Panc1 (cell line): Measurements from ENCODE around the gene KCNIP4. TPM values are rescaled to one million over a fixed set of nuclear protein-coding genes. Genes with fewer than 3 reads are reported as not detected.

ENCODE experiments used
- ATAC-seq: fragments of 200-7000 bp; cut with Tn5 transposase; 2 replicates; pipeline ENCODE4 v1.9.1; 2020; ENCODE audit warnings: mild to moderate bottlenecking, moderate library complexity
- BruUV-seq: library from RNA; stranded (reverse); fragments of 400-500 nt; replicated peaks from 2 replicates; lab custom pipeline; 2021; lab: Mats Ljungman, UMichigan
- CTCF ChIA-PET: fragments of 300-600 bp; sonication (Branson Sonifier 250); formaldehyde crosslinking; loops from one replicate; lab custom pipeline; 2022; ENCODE audit warnings: antibody characterized with exemption; lab: Charles Lee
- POLR2A ChIA-PET: fragments of 300-600 bp; sonication (Branson Sonifier 250); formaldehyde crosslinking; loops from one replicate; lab custom pipeline; 2022; ENCODE audit warnings: antibody characterized with exemption; lab: Charles Lee
- DNase-seq: peaks from one replicate; pipeline ENCODE4 v3.0.0-alpha.2; 2010; ENCODE audit warnings: low read depth, low spot score
- H3K27ac ChIP-seq: 2 replicates; pipeline ENCODE4 v1.5.1; 2011; ENCODE audit warnings: mild to moderate bottlenecking, low read length, inconsistent platforms
- H3K27me3 ChIP-seq: fragments of 200-500 bp; sonication (Bioruptor generic); 2 replicates; pipeline ENCODE4 v1.6.0; 2014; ENCODE audit warnings: low read length, inconsistent platforms; ENCODE audit not compliant: control insufficient read depth, insufficient read depth
- H3K36me3 ChIP-seq: fragments of 200-500 bp; sonication (Bioruptor generic); 2 replicates; pipeline ENCODE4 v1.5.1; 2014; ENCODE audit warnings: inconsistent platforms, mild to moderate bottlenecking, low read length, moderate library complexity; ENCODE audit not compliant: control insufficient read depth, insufficient read depth
- H3K4me1 ChIP-seq: 2 replicates; pipeline ENCODE4 v1.5.1; 2011; ENCODE audit warnings: inconsistent platforms, mild to moderate bottlenecking, low read length, moderate library complexity; ENCODE audit not compliant: control insufficient read depth, insufficient read depth
- H3K4me3 ChIP-seq, 2 experiments: 2 replicates each; pipeline ENCODE4 v1.5.1; 2011 to 2012; ENCODE audit warnings: low read depth in 2 of 2, low read length in 2 of 2, mild to moderate bottlenecking in 2 of 2, inconsistent platforms in 1 of 2, moderate library complexity in 1 of 2
- H3K9me3 ChIP-seq: fragments of 200-500 bp; sonication (Bioruptor generic); 2 replicates; pipeline ENCODE4 v1.5.1; 2014; ENCODE audit warnings: low read depth, mild to moderate bottlenecking, inconsistent platforms, low read length, moderate library complexity; ENCODE audit not compliant: control insufficient read depth, insufficient read depth
- POLR2AphosphoS5 ChIP-seq: IDR thresholded peaks from 2 replicates; pipeline ENCODE4 v1.6.1; 2012; ENCODE audit warnings: mild to moderate bottlenecking, low read depth, low read length, moderate library complexity
- SIN3A ChIP-seq: IDR thresholded peaks from 2 replicates; pipeline ENCODE4 v1.6.1; 2012; ENCODE audit warnings: low read depth, mild to moderate bottlenecking, low read length, moderate library complexity, borderline replicate concordance; ENCODE audit not compliant: insufficient read depth
- TCF7L2 ChIP-seq: IDR thresholded peaks from 2 replicates; pipeline ENCODE4 v1.6.1; 2011; ENCODE audit warnings: mild to moderate bottlenecking, low read depth, low read length, inconsistent platforms
- in situ Hi-C: cut with HindIII; loops from 2 replicates; pipeline ENCODE4 v1.10.0; 2016; ENCODE audit warnings: low sequenced_read_pairs, low pct_unique_long_range_greater_than_20kb
- intact Hi-C: fragments of 100-400 bp; cut with micrococcal nuclease; formaldehyde crosslinking; loops from one replicate; pipeline ENCODE4 v1.10.0; 2022; ENCODE audit not compliant: unreplicated experiment
- total RNA-seq: library from RNA; stranded (reverse); gene quantifications from one replicate; pipeline ENCODE4 v1.2.1, GENCODE V29; 2021; ENCODE audit not compliant: unreplicated experiment
- TF ChIP-seq, protein P1 (sequence below): fragments of 450-650 bp; IDR thresholded peaks from 2 replicates; pipeline ENCODE4 v1.5.1; 2017; ENCODE audit warnings: mild to moderate bottlenecking
- TF ChIP-seq, protein P2 (sequence below), 2 experiments: IDR thresholded peaks; 2 replicates each; pipeline ENCODE4 v1.6.1; 2011 to 2012; ENCODE audit warnings: low read depth in 2 of 2, control low read depth in 1 of 2, low read length in 1 of 2, mild to moderate bottlenecking in 1 of 2, moderate library complexity in 1 of 2; ENCODE audit not compliant: insufficient read depth in 1 of 2

Gene KCNIP4
- total RNA-seq, 1 experiment from 2014 or later: not detected

DNA sequence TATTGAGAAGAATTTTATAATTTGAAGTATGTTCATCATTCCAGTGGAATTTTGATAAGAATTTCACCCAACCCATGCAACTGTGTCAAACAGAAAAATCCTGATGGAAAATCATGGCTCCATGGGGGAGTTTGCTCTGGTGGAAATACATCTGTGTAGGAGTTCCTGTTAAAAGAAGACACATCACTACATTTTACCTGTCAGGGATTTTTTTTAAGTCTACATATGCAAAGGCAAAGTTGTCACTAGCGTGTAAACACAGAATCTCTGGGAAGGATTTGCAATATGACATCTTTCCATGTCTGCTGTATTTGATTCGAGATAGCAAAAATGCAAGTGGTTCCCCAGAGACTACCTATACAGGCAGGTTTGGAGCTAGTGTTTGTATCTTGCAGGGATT is 581.0 kb downstream of the KCNIP4 start:
- intact Hi-C loops (no loop called here), in situ Hi-C loops (no loop called here)
- ATAC-seq: no peak
- Histone ChIP-seq H3K4me3 (no peak overlapping the region), H3K36me3 (no peaks in the 10 kb centered on the region), H3K27me3 (no peaks in the 10 kb centered on the region), H3K4me1 (no peaks in the 10 kb centered on the region), H3K27ac (no peak overlapping the region), H3K9me3 (no peaks in the 10 kb centered on the region)
- TF ChIP-seq, protein P1, sequence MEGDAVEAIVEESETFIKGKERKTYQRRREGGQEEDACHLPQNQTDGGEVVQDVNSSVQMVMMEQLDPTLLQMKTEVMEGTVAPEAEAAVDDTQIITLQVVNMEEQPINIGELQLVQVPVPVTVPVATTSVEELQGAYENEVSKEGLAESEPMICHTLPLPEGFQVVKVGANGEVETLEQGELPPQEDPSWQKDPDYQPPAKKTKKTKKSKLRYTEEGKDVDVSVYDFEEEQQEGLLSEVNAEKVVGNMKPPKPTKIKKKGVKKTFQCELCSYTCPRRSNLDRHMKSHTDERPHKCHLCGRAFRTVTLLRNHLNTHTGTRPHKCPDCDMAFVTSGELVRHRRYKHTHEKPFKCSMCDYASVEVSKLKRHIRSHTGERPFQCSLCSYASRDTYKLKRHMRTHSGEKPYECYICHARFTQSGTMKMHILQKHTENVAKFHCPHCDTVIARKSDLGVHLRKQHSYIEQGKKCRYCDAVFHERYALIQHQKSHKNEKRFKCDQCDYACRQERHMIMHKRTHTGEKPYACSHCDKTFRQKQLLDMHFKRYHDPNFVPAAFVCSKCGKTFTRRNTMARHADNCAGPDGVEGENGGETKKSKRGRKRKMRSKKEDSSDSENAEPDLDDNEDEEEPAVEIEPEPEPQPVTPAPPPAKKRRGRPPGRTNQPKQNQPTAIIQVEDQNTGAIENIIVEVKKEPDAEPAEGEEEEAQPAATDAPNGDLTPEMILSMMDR: no peak
- TF ChIP-seq TCF7L2: no peak
- TF ChIP-seq, protein P2, sequence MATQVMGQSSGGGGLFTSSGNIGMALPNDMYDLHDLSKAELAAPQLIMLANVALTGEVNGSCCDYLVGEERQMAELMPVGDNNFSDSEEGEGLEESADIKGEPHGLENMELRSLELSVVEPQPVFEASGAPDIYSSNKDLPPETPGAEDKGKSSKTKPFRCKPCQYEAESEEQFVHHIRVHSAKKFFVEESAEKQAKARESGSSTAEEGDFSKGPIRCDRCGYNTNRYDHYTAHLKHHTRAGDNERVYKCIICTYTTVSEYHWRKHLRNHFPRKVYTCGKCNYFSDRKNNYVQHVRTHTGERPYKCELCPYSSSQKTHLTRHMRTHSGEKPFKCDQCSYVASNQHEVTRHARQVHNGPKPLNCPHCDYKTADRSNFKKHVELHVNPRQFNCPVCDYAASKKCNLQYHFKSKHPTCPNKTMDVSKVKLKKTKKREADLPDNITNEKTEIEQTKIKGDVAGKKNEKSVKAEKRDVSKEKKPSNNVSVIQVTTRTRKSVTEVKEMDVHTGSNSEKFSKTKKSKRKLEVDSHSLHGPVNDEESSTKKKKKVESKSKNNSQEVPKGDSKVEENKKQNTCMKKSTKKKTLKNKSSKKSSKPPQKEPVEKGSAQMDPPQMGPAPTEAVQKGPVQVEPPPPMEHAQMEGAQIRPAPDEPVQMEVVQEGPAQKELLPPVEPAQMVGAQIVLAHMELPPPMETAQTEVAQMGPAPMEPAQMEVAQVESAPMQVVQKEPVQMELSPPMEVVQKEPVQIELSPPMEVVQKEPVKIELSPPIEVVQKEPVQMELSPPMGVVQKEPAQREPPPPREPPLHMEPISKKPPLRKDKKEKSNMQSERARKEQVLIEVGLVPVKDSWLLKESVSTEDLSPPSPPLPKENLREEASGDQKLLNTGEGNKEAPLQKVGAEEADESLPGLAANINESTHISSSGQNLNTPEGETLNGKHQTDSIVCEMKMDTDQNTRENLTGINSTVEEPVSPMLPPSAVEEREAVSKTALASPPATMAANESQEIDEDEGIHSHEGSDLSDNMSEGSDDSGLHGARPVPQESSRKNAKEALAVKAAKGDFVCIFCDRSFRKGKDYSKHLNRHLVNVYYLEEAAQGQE (IDR thresholded peaks at IDR 0.05; ENCODE audit: insufficient read depth in 1 of 2, low read depth in 2 of 2, low read length in 1 of 2): no peak
- TF ChIP-seq POLR2AphosphoS5: no peak
- no peak for TF ChIP-seq SIN3A
- no peak for DNase-seq
- ChIA-PET POLR2A (no interaction called here), CTCF (no interaction called here)
- no TSS peak for BruUV-seq

DNA sequence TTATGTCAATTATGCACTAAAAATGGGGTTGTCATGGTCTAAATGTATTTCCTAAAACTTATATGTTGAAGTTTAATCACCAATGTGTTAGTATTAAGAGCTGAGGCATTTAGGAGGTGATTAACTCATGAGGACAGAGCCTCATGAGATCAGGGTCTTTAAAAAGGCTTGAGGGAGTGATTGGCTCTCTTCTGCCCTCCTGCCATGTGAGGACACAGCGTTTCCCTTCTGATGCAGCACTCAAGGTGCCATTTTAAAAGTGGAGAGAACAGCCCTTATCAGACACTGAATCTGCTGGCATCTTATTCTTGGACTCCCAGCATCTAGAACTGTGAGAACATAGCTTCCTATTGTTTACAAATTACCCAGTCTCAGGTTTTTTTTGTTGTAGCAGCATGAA is 581.7 kb downstream of the KCNIP4 start:
- in situ Hi-C loops (no loop called here), intact Hi-C loops (no loop called here)
- TF ChIP-seq TCF7L2: no peak
- no peak for TF ChIP-seq SIN3A
- no peak for TF ChIP-seq POLR2AphosphoS5
- TF ChIP-seq, protein P1: no peak
- TF ChIP-seq, protein P2 (IDR thresholded peaks at IDR 0.05; ENCODE audit: insufficient read depth in 1 of 2, low read depth in 2 of 2, low read length in 1 of 2): no peak
- Histone ChIP-seq H3K4me1 (no peaks in the 10 kb centered on the region), H3K27ac (no peak overlapping the region), H3K9me3 (no peaks in the 10 kb centered on the region), H3K4me3 (no peak overlapping the region), H3K27me3 (no peaks in the 10 kb centered on the region), H3K36me3 (no peaks in the 10 kb centered on the region)
- ChIA-PET POLR2A (no interaction called here), CTCF (no interaction called here)
- ATAC-seq (no peak), DNase-seq (no peak)
- no TSS peak for BruUV-seq
